PC-3 (cell line): Measurements from ENCODE around the gene CCDC69. TPM values are rescaled to one million over a fixed set of nuclear protein-coding genes. Genes with fewer than 3 reads are reported as not detected.

Source experiments
- ATAC-seq: fragments of 200-7000 bp; cut with Tn5 transposase; 2 replicates; pipeline ENCODE4 v1.9.1; 2020; ENCODE audit warnings: mild to moderate bottlenecking, moderate library complexity
- BruUV-seq: library from RNA; stranded (reverse); fragments of 400-500 nt; replicated peaks from 2 replicates; lab custom pipeline; 2021; lab: Mats Ljungman, UMichigan
- CTCF ChIA-PET: fragments of 300-600 bp; sonication (Branson Sonifier 250); formaldehyde crosslinking; loops from one replicate; lab custom pipeline; 2022; ENCODE audit warnings: antibody characterized with exemption; lab: Charles Lee
- POLR2A ChIA-PET: fragments of 300-600 bp; sonication (Branson Sonifier 250); formaldehyde crosslinking; loops from one replicate; lab custom pipeline; 2022; ENCODE audit warnings: antibody characterized with exemption; ENCODE audit not compliant: unreplicated experiment; lab: Charles Lee
- DNase-seq: peaks from one replicate; pipeline ENCODE4 v3.0.0-alpha.2; 2015
- H2AFZ ChIP-seq: fragments of 300-600 bp; sonication (generic); 2 replicates; pipeline ENCODE4 v1.6.0; 2016; ENCODE audit warnings: antibody characterized with exemption, low read length
- H3F3A ChIP-seq: fragments of 300-600 bp; sonication (generic); one replicate; pipeline ENCODE4 v1.6.0; 2017; ENCODE audit warnings: antibody characterized with exemption, low read length, control low read depth, mild to moderate bottlenecking; ENCODE audit not compliant: unreplicated experiment
- H3K27ac ChIP-seq: fragments of 300-600 bp; sonication (generic); 2 replicates; pipeline ENCODE4 v1.5.1; 2016; ENCODE audit warnings: mild to moderate bottlenecking, low read length
- H3K27me3 ChIP-seq: fragments of 300-600 bp; sonication (generic); 2 replicates; pipeline ENCODE4 v1.6.1; 2016; ENCODE audit warnings: low read length, mixed read lengths
- H3K36me3 ChIP-seq: fragments of 300-600 bp; sonication (generic); 2 replicates; pipeline ENCODE4 v1.6.1; 2016; ENCODE audit warnings: low read depth, mixed run types, low read length, mixed read lengths
- H3K4me1 ChIP-seq: fragments of 300-600 bp; sonication (generic); 2 replicates; pipeline ENCODE4 v1.5.1; 2016; ENCODE audit warnings: low read length; ENCODE audit not compliant: insufficient read depth
- H3K4me2 ChIP-seq: fragments of 300-600 bp; sonication (generic); 2 replicates; pipeline ENCODE4 v1.6.0; 2016; ENCODE audit warnings: low read length
- H3K4me3 ChIP-seq: fragments of 300-600 bp; sonication (generic); 2 replicates; pipeline ENCODE4 v1.5.1; 2016; ENCODE audit warnings: mild to moderate bottlenecking, low read length, mixed read lengths
- H3K79me2 ChIP-seq: fragments of 300-600 bp; sonication (generic); 2 replicates; pipeline ENCODE4 v1.6.1; 2017; ENCODE audit warnings: low read length, mixed read lengths
- H3K9ac ChIP-seq: fragments of 300-600 bp; sonication (generic); 2 replicates; pipeline ENCODE4 v1.6.0; 2016; ENCODE audit warnings: mild to moderate bottlenecking, low read length
- H3K9me2 ChIP-seq: fragments of 300-600 bp; sonication (generic); replicated peaks from 2 replicates; pipeline ENCODE4 v1.6.1; 2016; ENCODE audit warnings: mixed run types, low read length, mixed read lengths
- H3K9me3 ChIP-seq: fragments of 300-600 bp; sonication (generic); 2 replicates; pipeline ENCODE4 v1.6.1; 2016; ENCODE audit warnings: low read length, mixed read lengths
- H4K20me1 ChIP-seq: fragments of 300-600 bp; sonication (generic); 2 replicates; pipeline ENCODE4 v1.6.1; 2016; ENCODE audit warnings: low read length, mixed read lengths
- EZH2 ChIP-seq: fragments of 300-600 bp; sonication (generic); IDR thresholded peaks from one replicate; pipeline ENCODE4 v1.6.1; 2017; ENCODE audit warnings: antibody characterized with exemption, mild to moderate bottlenecking, low read length; ENCODE audit not compliant: unreplicated experiment
- EZH2phosphoT487 ChIP-seq: fragments of 300-600 bp; sonication (generic); IDR thresholded peaks from 2 replicates; pipeline ENCODE4 v1.6.1; 2018; ENCODE audit warnings: mild to moderate bottlenecking, antibody characterized with exemption, low read length, borderline replicate concordance
- intact Hi-C: fragments of 100-400 bp; cut with micrococcal nuclease; formaldehyde crosslinking; loops from 2 replicates; pipeline ENCODE4 v1.9.0; 2023
- total RNA-seq: library from RNA; depleted of rRNA; stranded (reverse); fragments of >200 nt; gene quantifications from 2 replicates; pipeline ENCODE4 v1.2.3, GENCODE V29; 2014
- TF ChIP-seq, protein P1 (sequence below): fragments of 300-600 bp; sonication (generic); conservative IDR thresholded peaks from 2 replicates; pipeline ENCODE4 v1.5.1; 2017; ENCODE audit warnings: antibody characterized with exemption, low read depth, mild to moderate bottlenecking, low read length

The CCDC69 gene
- total RNA-seq, 1 experiment from 2014 or later: 26.4 TPM

DNA sequence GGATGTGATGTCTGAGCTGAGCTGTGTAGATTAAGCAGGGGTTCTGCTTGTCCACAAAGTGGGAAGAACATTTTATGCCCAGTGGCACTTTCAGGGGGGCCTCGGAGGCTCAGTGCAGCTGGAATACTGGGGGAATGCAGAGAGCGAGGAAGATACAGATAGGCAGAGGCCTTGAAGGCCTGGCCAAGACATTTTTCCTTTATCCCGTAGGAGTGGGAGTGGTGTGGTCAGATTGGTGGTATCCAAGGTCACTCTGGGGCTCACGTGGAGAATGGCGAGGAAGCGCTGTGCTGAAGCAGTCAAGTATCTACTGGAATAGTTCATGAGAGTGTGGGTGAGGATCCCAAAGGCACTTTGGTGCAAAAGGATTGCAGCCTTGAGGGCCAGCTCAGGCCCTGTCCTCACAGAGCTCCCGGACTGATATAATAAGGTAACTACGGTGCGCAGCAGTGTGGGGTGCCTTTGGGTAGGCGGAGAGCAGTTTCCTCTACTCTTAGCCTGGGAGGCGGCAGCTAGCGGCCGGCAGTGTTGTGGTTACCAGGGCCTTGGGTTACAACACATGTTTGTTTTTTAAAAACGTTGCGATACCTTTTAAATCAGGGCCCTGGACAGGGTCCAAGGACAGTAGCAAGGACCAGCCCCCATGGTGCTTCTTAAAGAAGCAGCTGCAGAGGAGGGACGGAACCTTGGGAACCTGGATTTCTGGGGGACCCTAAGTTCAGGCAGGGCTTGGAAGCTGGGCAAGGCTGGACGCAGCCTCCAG lies 10.8 kb upstream of the CCDC69 start:
- Histone ChIP-seq H3K4me2 (no peak overlapping the region), H3K9me3 (no peaks in the 10 kb centered on the region), H2AFZ (no peak overlapping the region), H3K27me3 (no peaks in the 10 kb centered on the region), H3K79me2 (no peaks in the 10 kb centered on the region), H4K20me1 (no peaks in the 10 kb centered on the region), H3K27ac (no peak overlapping the region), H3K36me3 (no peaks in the 10 kb centered on the region), H3K4me3 (no peak overlapping the region), H3K9me2 (no peaks in the 10 kb centered on the region), H3F3A (no peaks in the 10 kb centered on the region), H3K9ac (no peak overlapping the region), H3K4me1 (no peaks in the 10 kb centered on the region)
- CTCF ChIA-PET: no interaction called here
- no peak for ATAC-seq
- POLR2A ChIA-PET: no interaction called here
- BruUV-seq: no TSS peak
- no peak for DNase-seq
- intact Hi-C loops: loop anchor here (5.0 kb wide), 1 partner anchor 67 kb away; no protein-coding TSS in a partner anchor
- no peak for TF ChIP-seq EZH2
- TF ChIP-seq EZH2phosphoT487: no peak
- TF ChIP-seq, protein P1, sequence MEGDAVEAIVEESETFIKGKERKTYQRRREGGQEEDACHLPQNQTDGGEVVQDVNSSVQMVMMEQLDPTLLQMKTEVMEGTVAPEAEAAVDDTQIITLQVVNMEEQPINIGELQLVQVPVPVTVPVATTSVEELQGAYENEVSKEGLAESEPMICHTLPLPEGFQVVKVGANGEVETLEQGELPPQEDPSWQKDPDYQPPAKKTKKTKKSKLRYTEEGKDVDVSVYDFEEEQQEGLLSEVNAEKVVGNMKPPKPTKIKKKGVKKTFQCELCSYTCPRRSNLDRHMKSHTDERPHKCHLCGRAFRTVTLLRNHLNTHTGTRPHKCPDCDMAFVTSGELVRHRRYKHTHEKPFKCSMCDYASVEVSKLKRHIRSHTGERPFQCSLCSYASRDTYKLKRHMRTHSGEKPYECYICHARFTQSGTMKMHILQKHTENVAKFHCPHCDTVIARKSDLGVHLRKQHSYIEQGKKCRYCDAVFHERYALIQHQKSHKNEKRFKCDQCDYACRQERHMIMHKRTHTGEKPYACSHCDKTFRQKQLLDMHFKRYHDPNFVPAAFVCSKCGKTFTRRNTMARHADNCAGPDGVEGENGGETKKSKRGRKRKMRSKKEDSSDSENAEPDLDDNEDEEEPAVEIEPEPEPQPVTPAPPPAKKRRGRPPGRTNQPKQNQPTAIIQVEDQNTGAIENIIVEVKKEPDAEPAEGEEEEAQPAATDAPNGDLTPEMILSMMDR: no peak

- no peaks in the 10 kb centered on the region for H3K9me3 ChIP-seq
- H2AFZ ChIP-seq: no peak overlapping the region
- H3K27me3 ChIP-seq: no peaks in the 10 kb centered on the region
- ATAC-seq: no peak
- no peak overlapping the region for H3K27ac ChIP-seq
- no peaks in the 10 kb centered on the region for H4K20me1 ChIP-seq
- TF ChIP-seq EZH2 (no peak), EZH2phosphoT487 (no peak)
- TF ChIP-seq, protein P1: no peak
- no peaks in the 10 kb centered on the region for H3K9me2 ChIP-seq
- no peaks in the 10 kb centered on the region for H3K36me3 ChIP-seq
- ChIA-PET POLR2A (no interaction called here), CTCF (no interaction called here)
- no peaks in the 10 kb centered on the region for H3F3A ChIP-seq
- no peak overlapping the region for H3K9ac ChIP-seq
- no peak overlapping the region for H3K4me3 ChIP-seq
- no peak overlapping the region for H3K4me2 ChIP-seq
- DNase-seq: no peak
- no peaks in the 10 kb centered on the region for H3K79me2 ChIP-seq
- intact Hi-C loops: no loop called here
- no TSS peak for BruUV-seq
- no peaks in the 10 kb centered on the region for H3K4me1 ChIP-seq
These were observed 9.8 kb upstream of the CCDC69 start for GRCh38 chr5:151233616-151234085.

- Histone ChIP-seq H3K27me3 (no peaks in the 10 kb centered on the region), H3F3A (no peaks in the 10 kb centered on the region), H3K36me3 (no peaks in the 10 kb centered on the region), H3K9me3 (no peaks in the 10 kb centered on the region), H3K79me2 (no peaks in the 10 kb centered on the region), H3K4me1 (no peaks in the 10 kb centered on the region), H2AFZ (no peak overlapping the region), H3K4me2 (no peak overlapping the region), H3K27ac (no peak overlapping the region), H4K20me1 (no peaks in the 10 kb centered on the region), H3K4me3 (no peak overlapping the region), H3K9me2 (no peaks in the 10 kb centered on the region), H3K9ac (no peak overlapping the region)
- DNase-seq (no peak), ATAC-seq (no peak)
- BruUV-seq: no TSS peak
- intact Hi-C loops: no loop called here
- no peak for TF ChIP-seq EZH2phosphoT487
- TF ChIP-seq, protein P1: no peak
- TF ChIP-seq EZH2: no peak
- POLR2A ChIA-PET: no interaction called here
- CTCF ChIA-PET: no interaction called here
These were observed 7.5 kb upstream of the CCDC69 start for GRCh38 chr5:151231359-151231758.
